ENCODE measurements around the gene SKIDA1.

The SKIDA1 gene

DNA sequence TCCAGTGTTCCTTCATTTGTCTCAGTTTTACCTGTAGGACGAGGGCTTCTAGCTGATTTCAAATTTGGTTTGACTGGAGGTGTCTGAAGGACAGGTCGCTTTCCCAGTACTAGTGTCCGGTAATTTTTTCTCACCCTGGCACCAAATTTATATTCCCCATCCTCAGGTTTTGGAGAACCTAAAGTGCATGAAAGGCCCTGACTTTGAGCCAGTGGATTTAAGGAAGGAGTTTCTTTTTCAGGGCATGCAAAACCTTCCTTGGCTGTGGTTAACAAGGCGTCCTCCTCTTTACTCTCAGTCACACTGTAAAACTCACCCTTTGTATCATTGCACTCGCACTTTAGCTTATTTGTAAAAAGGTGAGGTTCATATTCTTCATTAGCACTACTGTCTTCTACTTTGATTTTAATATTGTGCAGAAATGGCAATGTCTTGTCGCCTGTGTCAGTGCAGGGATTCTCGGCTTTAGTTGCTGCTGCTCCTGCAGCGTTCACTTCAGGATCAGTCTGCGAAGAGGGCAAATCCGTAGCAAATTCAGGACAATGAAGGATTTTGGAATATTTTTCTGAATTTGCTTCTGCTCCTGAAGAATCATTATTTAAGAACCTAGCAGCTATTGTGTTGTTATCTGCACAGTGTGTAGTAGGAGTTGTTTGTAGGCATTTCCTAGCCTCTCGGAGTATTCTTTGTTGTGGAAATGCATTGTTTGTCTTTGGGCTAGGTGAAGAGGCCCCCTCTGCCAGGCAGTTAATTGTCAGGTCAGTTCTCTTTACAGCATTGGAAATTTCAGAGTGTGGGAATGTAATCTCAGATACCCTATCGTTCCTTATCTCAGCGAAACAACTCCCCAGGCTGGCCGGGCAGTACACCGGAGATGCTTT, 9.9 kb downstream of the SKIDA1 start:
- DNase-seq, result no peak

DNA sequence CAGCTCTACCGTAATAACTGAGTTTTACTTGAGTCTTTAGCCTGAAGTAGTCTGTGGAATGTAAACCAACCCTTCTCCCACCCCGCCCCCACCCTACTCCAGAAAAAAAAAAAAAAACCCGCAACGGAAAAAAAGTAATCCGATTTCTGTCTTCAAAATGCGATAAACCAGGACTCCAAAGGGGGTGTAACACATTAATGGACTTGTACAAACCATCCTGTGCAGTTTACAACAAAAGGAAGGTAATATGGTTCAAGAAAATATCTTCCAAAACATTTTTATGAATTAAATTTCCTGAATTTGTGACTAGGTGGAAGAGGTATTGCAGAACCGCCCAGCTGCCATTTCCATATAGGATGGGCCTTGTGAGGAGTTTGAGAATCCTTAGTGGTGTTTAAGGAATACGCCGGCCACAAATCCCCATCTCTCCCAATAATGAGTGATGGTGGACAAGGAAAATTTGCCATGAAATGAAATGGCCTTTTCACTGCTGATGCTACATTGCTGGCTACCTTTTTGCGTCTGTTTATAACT, 10.6 kb downstream of the SKIDA1 start:
- no peak for DNase-seq

GRCh38 chr10:21514129-21514817, 11.2 kb downstream of the SKIDA1 start:
- no peak for DNase-seq

- DNase-seq, result no peak
Observed at GRCh38 chr10:21513405-21513788, 12.1 kb downstream of the SKIDA1 start.

DNA sequence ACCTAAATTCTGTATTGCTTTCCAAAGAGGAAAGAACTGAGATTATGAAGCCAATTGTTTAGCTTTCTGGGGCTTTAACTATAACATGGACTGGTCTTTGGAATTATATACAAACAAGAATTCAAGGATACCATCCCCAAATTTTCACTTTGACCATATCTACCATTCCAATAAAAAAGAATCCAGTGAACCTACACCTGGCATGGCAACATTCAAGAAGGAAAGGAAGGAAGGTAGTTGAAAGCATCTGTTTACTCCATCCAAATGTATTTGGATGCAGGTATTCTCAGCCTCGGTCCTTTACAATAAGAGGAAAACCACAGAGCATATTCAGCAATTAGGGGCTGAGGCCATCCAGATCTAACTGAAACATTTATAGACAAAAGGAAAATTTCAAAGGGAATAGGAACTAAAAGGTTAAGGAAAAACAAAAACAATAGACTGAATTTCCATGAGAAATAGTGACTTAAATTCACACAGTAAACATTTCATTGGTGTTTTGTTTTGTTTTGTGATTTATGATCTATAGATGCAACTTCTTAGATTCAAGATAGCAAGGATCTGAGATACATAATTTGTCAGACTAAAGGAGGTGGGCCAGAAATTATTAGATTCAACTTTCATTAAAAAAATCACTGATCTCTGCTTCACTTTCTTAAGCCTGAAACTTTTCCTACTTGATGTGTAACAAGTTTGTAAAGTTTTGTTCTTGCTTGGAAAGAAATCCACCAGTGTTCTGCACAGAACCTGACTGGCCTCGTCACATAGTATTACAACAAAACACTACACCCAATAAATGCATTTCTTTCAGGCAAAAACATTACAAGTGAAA, 12.7 kb downstream of the SKIDA1 start:
- no peak for DNase-seq

DNA sequence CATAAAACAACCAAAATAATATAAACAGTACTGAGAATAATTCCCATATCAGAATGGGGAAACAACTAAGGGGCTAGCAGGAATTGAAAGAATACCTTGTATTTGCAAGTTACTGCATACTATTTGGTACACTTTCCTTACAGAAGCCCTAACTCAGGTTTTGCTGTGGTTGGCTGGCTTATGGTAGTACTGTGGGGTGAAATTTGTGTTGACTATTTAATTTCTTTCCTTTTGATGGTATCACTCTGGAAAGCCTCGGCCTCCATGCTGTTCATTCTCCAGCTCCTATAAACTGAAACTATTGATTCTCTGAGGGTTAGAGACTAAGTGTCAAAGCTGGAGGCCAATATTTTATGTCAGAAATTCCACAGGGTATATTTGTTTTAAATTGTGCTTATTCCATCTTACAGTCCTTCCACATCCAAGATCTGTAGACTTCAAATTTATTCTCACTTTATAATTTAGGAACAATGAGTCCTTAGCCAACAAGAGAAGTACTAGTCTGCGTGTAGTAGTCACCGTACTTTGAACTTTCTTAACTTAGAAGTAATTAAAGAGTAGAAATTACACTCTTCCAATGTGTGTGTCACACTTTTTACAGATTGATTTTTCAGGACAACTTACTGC, 13.4 kb downstream of the SKIDA1 start:
- DNase-seq, result no peak

- DNase-seq, result no peak
Observed at GRCh38 chr10:21511095-21511570, 14.3 kb downstream of the SKIDA1 start.

DNA sequence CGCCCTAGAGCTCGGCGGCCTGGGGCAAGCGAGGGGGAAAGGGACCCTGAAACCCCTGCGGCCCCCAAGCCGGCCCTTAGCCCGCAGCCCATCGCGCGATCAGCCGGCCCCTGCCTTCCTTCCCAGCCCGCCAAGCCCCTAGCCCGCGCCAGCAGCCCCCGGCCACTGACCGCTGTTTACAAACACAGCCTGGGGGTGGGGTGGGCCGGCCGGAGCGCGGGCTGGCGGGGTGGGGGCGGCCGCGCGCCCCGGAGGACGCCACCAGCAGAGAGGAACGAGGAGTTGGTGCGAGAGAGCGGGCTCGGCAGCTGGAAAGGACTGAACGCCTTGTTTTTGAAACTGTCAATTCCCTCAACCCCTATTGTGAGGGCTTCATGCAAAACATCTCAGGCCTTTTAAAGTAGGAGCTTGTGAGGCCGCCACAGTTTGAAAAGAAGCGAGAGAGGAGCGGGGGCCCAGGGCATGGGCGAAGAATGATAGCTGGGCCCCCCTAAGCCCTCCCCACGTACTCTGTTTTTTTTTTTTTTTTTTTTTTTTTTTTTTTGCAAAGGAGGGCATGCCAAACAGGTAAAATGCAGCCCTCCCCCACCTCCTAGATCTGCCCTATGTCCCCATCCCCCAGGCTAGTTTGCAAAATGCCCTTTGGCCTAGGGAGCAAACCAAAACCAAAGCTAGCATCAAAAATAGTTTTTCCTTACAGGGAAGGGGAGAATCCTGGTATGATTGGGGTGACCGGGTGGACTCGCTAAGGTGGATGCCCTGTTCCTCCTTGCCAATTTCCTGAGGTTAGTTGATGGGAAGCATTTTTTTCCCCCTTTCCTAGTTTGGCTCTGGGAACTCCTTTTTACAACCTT, 15.0 kb downstream of the SKIDA1 start:
- no peak for DNase-seq

- DNase-seq, result no peak
Observed at GRCh38 chr10:21509341-21510240, 15.9 kb downstream of the SKIDA1 start.

DNA sequence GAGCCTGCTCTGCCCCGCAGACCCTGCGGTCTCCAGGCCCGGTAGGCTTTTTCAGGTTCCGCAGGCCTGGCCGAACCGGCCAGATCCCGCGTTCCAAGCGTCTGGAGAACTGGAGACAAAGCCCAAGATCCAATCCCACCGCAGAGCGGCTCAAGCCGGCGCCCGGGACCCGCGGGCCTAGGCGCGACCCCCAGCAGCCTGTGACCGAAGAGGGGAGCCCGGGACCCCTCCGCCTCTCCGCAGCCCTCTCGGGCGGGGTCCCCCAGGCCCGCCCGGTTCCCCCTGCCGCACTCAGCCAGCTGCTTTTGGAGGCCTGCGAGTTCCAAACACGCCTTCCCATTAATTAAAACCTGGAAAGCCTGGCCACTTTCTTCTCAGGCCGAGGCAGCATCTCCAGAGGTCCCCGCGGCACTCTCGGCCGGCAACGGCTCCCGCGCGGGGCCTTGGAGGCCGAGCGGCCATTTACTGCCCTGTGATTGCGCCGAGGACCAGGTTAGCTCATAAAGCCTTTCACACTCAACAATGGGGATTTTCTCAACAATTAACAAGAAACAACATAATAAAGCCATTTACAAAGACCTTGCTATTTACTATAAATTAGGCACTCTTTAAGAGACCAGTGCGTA, 16.7 kb downstream of the SKIDA1 start:
- DNase-seq, result no peak

- DNase-seq, result no peak
Observed at GRCh38 chr10:21507150-21507549, 18.3 kb downstream of the SKIDA1 start.

DNA sequence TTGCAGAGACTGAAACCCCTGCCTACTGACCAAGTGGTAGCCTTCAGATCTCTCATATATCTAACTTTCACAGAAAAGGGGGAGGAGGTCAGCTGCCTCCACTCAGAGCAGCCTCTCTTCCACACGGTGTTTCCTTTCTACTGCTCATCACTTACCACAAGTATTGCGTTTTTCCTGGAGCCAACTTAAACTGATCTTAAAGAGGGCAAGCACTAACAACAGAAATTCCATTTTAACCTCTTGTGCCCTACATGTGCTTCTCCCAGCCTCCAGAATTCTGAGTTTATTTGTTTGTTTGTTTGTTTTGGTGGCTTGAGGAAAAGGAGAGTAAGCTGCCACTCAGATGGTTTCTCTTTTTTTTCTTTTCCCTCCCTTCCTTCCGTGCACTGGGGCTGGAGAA, 19.1 kb downstream of the SKIDA1 start:
- DNase-seq, result no peak

DNA sequence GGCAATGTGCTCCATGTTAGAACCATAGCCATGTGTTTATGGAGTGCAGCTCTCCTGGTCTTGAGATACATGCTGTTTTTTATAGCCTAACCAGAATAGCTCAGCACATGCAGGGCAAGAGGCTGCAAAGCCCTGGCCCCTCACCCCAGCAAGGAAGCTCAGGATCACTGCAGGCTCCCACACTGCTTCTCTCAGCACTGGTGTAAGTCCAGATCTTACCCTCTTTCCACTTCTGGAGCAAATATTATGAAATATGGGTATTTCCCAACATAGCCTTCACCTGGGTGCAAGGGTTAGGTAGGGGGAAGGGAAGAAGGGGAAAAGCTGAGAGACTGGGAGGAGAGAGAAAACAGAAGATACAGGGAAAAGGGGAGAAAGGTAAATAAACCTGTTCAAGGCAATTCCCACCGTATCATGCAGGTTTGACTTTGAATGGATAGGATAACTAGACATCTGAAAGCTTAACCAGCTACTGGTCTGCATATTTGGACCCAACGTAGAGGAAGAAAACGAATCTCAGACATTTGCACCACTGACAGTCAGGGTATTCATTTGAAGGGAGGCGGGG, 19.7 kb downstream of the SKIDA1 start:
- no peak for DNase-seq

DNA sequence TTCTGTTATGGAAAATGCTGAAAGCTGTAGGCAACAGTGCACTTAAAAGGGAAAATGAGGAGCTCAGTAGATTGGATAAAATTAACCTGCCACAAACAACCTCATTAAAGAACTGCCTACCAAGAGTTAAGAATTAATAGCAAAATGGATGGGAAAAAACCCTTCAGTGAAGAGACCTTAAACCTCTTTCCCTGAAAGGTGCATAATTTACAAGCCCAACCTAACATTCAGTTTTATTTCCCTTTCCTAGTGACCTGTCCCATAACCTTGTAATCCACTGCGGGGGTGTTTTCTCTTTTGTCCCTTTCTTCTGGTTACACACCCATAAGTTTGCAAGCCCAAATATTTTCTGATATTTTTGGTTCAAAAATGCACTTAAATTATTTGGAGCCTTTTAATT, 21.9 kb downstream of the SKIDA1 start:
- no peak for DNase-seq

GRCh38 chr10:21502348-21502740, 23.1 kb downstream of the SKIDA1 start:
- DNase-seq, result no peak

GRCh38 chr10:21501731-21502347, 23.6 kb downstream of the SKIDA1 start:
- no peak for DNase-seq

DNA sequence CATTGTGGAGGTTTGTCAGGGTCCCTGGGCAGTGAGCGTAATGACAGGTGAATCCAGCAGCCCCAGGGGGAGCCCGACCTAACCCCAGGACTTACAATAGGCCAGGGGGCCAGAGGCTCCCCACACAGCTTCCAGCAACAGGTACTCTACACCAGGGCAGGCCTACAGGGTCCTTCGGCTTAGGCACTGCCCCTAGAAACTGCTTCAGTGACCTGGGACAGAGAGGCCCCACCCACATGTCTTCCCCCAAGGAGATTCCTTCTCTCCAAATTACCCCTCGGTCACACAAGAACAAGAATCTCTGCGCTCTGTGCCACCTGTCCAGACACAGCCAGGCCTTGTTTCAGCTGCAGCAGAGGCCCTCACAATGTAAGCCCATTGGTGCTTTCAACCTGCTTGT, 24.4 kb downstream of the SKIDA1 start:
- no peak for DNase-seq

GRCh38 chr10:21500578-21500910, 24.9 kb downstream of the SKIDA1 start:
- no peak for DNase-seq

All from stimulated activated CD4-positive, alpha-beta T cell treated with anti-CD3 and anti-CD28 coated beads, Interleukin-4, amount 100 ng/mL, for 4 hours (primary cell).